ENCODE results near the gene NRXN2.
"Not testable (repeated sequence)": the region's sequence is repeated elsewhere in the genome, so short reads cannot be mapped to it uniquely, and the experiment has no call there.

The NRXN2 gene

GRCh38 chr11:64569300-64569970, 153.6 kb downstream of the NRXN2 start:
- DNase-seq (ENCODE audit: low read depth in 1 of 2, low spot score in 1 of 2): no peak

GRCh38 chr11:64568584-64569140, 154.3 kb downstream of the NRXN2 start:
- no peak for DNase-seq (ENCODE audit: low read depth in 1 of 2, low spot score in 1 of 2)

- DNase-seq (ENCODE audit: low read depth in 1 of 2, low spot score in 1 of 2): no peak
Measured at GRCh38 chr11:64568041-64568571, 154.9 kb downstream of the NRXN2 start.

GRCh38 chr11:64566915-64567891, 155.8 kb downstream of the NRXN2 start:
- DNase-seq (ENCODE audit: low read depth in 1 of 2, low spot score in 1 of 2): no peak

- no peak for DNase-seq (ENCODE audit: low read depth in 1 of 2, low spot score in 1 of 2)
Measured at GRCh38 chr11:64566042-64566914, 156.7 kb downstream of the NRXN2 start.

- no peak for DNase-seq (ENCODE audit: low read depth in 1 of 2, low spot score in 1 of 2)
Measured at GRCh38 chr11:64564947-64565889, 157.8 kb downstream of the NRXN2 start.

- no peak for DNase-seq (ENCODE audit: low read depth in 1 of 2, low spot score in 1 of 2)
Measured at GRCh38 chr11:64564419-64564818, 158.6 kb downstream of the NRXN2 start.

GRCh38 chr11:64563966-64564365, 159.0 kb downstream of the NRXN2 start:
- DNase-seq (ENCODE audit: low read depth in 1 of 2, low spot score in 1 of 2): no peak

- no peak for DNase-seq (ENCODE audit: low read depth in 1 of 2, low spot score in 1 of 2)
Measured at GRCh38 chr11:64562723-64563351, 160.2 kb downstream of the NRXN2 start.

GRCh38 chr11:64561984-64562722, 160.8 kb downstream of the NRXN2 start:
- DNase-seq (ENCODE audit: low read depth in 1 of 2, low spot score in 1 of 2): no peak

- not testable (repeated sequence) for DNase-seq (ENCODE audit: low read depth in 1 of 2, low spot score in 1 of 2)
Measured at GRCh38 chr11:64561429-64561828, 161.6 kb downstream of the NRXN2 start.

GRCh38 chr11:64560941-64561340, 162.1 kb downstream of the NRXN2 start:
- no peak for DNase-seq (ENCODE audit: low read depth in 1 of 2, low spot score in 1 of 2)

- DNase-seq (ENCODE audit: low read depth in 1 of 2, low spot score in 1 of 2): no peak
Measured at GRCh38 chr11:64560139-64560771, 162.7 kb downstream of the NRXN2 start.

GRCh38 chr11:64559351-64560138, 163.5 kb downstream of the NRXN2 start:
- no peak for DNase-seq (ENCODE audit: low read depth in 1 of 2, low spot score in 1 of 2)

GRCh38 chr11:64558869-64559268, 164.1 kb downstream of the NRXN2 start:
- DNase-seq (ENCODE audit: low read depth in 1 of 2, low spot score in 1 of 2): no peak

- DNase-seq (ENCODE audit: low read depth in 1 of 2, low spot score in 1 of 2): no peak
Measured at GRCh38 chr11:64558065-64558745, 164.8 kb downstream of the NRXN2 start.
